Esophagus mucosa (tissue), 1 donor: ENCODE data around the gene SMTNL1. TPM values are rescaled to one million over a fixed set of nuclear protein-coding genes. Genes with fewer than 3 reads are reported as not detected.

Source experiments
- ATAC-seq: fragments of 200-7000 bp; cut with Tn5 transposase; one replicate; pipeline ENCODE4 v1.9.1; 2020
- total RNA-seq: library from RNA; stranded (reverse); gene quantifications from one replicate; pipeline ENCODE4 v1.2.4, GENCODE V29; 2023
- donor health status: DM: yes; HTN: yes; CAD: no.

The SMTNL1 gene
- total RNA-seq, 1 donor from 2014 or later = not detected

DNA sequence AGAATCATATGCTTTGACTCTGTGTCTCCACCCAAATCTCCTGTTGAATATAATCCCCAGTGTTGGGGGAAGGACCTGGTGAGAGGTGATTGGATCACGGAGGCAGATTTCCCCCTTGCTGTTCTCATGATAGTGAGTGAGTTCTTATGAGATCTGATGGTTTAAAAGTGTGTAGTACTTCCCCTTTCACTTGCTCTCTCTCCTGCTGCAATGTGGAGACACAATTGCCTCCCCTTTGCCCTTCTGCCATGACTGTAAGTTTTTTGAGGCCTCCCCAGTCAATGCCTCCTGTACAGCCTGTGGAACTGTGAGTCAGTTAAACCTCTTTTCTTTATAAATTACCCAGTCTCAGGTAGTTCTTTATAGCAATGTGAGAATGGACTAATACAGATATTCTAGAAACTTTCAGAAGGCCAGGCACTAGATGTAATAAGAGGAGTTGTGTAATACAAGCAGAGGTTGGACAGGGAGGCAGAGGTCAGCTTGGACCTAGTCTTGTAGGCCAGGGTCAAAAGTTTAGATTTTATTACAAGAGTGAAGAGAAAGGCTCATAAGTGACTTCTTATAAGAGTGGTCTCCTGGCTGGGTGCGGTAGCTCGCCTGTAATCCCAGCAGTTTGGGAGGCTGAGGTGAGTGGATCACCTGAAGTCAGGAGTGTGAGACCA lies 50.8 kb downstream of the SMTNL1 start:
- ATAC-seq = no peak

DNA sequence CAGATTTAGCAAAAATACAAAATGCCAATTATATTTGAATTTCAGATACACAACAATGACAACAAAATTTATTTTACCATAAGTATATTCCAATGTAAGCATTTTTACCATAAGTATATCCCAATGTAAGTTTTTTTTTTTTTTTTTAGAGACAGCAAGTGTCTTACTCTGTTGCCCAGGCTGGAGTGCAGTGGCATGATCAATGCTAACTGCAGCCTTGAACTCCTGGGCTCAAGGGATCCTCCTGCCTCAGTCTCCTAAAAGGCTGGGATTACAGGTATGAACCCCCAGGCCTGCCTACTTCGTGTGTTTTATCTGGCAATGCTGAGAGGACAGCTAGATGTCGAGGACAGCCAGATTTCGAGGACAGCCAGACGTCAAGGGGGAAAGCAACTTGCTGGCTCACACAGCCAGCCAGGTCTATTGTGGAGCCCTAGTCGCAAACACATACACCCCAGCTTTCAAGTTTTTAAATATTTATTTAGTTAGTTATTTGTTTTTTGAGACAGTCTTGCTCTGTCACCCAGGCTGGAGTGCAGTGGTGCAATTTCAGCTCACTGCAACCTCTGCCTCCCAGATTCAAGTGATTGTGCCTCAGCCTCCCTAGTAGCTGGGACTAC lies 59.0 kb downstream of the SMTNL1 start:
- ATAC-seq = no peak

GRCh38 chr11:57597461-57597915 lies 60.1 kb downstream of the SMTNL1 start, which contains the start of gene SERPING1:
TSS of gene SERPING1 (plus strand) at chr11:57597685. CDS start at chr11:57598271, 586 bp downstream.
- peak; percentile 23 for ATAC-seq

- peak; percentile 68 for ATAC-seq
Observed at GRCh38 chr11:57597916-57598830, 60.8 kb downstream of the SMTNL1 start.

- ATAC-seq = no peak
Observed at GRCh38 chr11:57598831-57599155, 61.4 kb downstream of the SMTNL1 start.

GRCh38 chr11:57599381-57599780 lies 62.0 kb downstream of the SMTNL1 start:
- no peak for ATAC-seq

Other genes with a start within 250 kb of the SMTNL1 start
- 160 TPM for gene TNKS1BP1, start 212.6 kb upstream of the SMTNL1 start, total RNA-seq
- gene SSRP1, start 201.7 kb upstream of the SMTNL1 start, total RNA-seq = 74.9 TPM
- gene P2RX3, start 199.2 kb upstream of the SMTNL1 start, total RNA-seq = not detected
- not detected for gene PRG3, start 156.4 kb upstream of the SMTNL1 start, total RNA-seq
- not detected for gene PRG2, start 146.9 kb upstream of the SMTNL1 start, total RNA-seq
- gene SLC43A3, start 110.5 kb upstream of the SMTNL1 start, total RNA-seq = 28.2 TPM
- 0.56 TPM for gene RTN4RL2, start 77.1 kb upstream of the SMTNL1 start, total RNA-seq
- 1.00 TPM for gene SLC43A1, start 21.9 kb upstream of the SMTNL1 start, total RNA-seq
- gene TIMM10, start 6.8 kb upstream of the SMTNL1 start, total RNA-seq = 43.6 TPM
- gene UBE2L6, start 30.1 kb downstream of the SMTNL1 start, total RNA-seq = 36.9 TPM
- 16.7 TPM for gene SERPING1, start 60.1 kb downstream of the SMTNL1 start, total RNA-seq
- gene YPEL4, start 112.3 kb downstream of the SMTNL1 start, total RNA-seq = not detected
- gene CLP1, start 120.2 kb downstream of the SMTNL1 start, total RNA-seq = 10.6 TPM
- gene ZDHHC5, start 130.5 kb downstream of the SMTNL1 start, total RNA-seq = 122 TPM
- 12.8 TPM for gene MED19, start 174.6 kb downstream of the SMTNL1 start, total RNA-seq
- gene TMX2, start 175.0 kb downstream of the SMTNL1 start, total RNA-seq = 60.2 TPM
- 120 TPM for gene SELENOH, start 203.9 kb downstream of the SMTNL1 start, total RNA-seq
- gene BTBD18, start 214.2 kb downstream of the SMTNL1 start, total RNA-seq = not detected
- 323 TPM for gene CTNND1, start 224.2 kb downstream of the SMTNL1 start, total RNA-seq